ENCODE data around the gene LRRC41. TPM values are rescaled to one million over a fixed set of nuclear protein-coding genes. Genes with fewer than 3 reads are reported as not detected.
"Not testable (repeated sequence)": the region's sequence is repeated elsewhere in the genome, so short reads cannot be mapped to it uniquely, and the experiment has no call there.

The LRRC41 gene
- total RNA-seq, 2 donors from 2014 or later: 74.2 to 88.9 TPM

DNA sequence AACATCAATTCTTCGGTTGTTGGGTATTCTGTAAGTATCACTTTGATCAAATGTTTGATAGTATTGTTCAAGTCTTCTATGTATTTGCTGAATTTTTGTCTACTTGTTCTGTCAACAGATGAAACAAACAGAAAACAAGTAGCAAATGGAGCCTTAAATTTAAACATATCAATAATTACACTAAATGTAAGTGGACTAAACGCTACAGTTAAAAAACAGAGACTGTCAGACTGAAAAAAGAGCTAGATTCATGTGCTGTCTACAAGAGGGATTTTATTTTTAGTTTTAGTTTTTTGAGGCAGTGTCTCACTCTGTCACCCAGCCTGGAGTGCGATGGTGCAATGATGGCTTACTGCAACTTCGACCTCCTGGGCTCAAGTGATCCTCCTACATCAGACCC is 66.5 kb downstream of the LRRC41 start:
- H3K4me1 Mint-ChIP-seq: no peaks in the 10 kb centered on the region
- H3K4me1 ChIP-seq (ENCODE audit: control insufficient read depth, insufficient read depth, low read length): no peaks in the 10 kb centered on the region
- no peaks in the 10 kb centered on the region for H3K27me3 ChIP-seq (ENCODE audit: control insufficient read depth, insufficient read depth, low read length, poor library complexity, severe bottlenecking)
- H3K36me3 ChIP-seq (ENCODE audit: control insufficient read depth, insufficient read depth, low read length): no peaks in the 10 kb centered on the region
- peaks cover 4% of the 10 kb centered on the region for H3K36me3 Mint-ChIP-seq (ENCODE audit: low read depth)
- no peak overlapping the region for H3K27ac Mint-ChIP-seq
- H3K4me3 ChIP-seq (ENCODE audit: low read length): no peak overlapping the region
- no peak overlapping the region for H3K9ac ChIP-seq (ENCODE audit: extremely low read depth, low read length, poor library complexity, severe bottlenecking)
- DNase-seq: no peak
- peaks cover 34% of the 10 kb centered on the region for H3K9me3 Mint-ChIP-seq
- H3K4me3 Mint-ChIP-seq: no peak overlapping the region
- peaks cover 18% of the 10 kb centered on the region for H3K9me3 ChIP-seq (ENCODE audit: control insufficient read depth, low read length)
- WGBS, 2 experiments (ENCODE audit: insufficient coverage in 1 of 2, insufficient read length in 1 of 2): 90 to 92% methylated on average over 3 to 4 of the region's 4 CpGs
- no peak overlapping the region for H3K27ac ChIP-seq (ENCODE audit: low read depth, low read length)
- TF ChIP-seq, protein P1, sequence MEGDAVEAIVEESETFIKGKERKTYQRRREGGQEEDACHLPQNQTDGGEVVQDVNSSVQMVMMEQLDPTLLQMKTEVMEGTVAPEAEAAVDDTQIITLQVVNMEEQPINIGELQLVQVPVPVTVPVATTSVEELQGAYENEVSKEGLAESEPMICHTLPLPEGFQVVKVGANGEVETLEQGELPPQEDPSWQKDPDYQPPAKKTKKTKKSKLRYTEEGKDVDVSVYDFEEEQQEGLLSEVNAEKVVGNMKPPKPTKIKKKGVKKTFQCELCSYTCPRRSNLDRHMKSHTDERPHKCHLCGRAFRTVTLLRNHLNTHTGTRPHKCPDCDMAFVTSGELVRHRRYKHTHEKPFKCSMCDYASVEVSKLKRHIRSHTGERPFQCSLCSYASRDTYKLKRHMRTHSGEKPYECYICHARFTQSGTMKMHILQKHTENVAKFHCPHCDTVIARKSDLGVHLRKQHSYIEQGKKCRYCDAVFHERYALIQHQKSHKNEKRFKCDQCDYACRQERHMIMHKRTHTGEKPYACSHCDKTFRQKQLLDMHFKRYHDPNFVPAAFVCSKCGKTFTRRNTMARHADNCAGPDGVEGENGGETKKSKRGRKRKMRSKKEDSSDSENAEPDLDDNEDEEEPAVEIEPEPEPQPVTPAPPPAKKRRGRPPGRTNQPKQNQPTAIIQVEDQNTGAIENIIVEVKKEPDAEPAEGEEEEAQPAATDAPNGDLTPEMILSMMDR (conservative IDR thresholded peaks at IDR 0.05): no peak
- H3K27me3 Mint-ChIP-seq (ENCODE audit: insufficient read depth): no peaks in the 10 kb centered on the region

DNA sequence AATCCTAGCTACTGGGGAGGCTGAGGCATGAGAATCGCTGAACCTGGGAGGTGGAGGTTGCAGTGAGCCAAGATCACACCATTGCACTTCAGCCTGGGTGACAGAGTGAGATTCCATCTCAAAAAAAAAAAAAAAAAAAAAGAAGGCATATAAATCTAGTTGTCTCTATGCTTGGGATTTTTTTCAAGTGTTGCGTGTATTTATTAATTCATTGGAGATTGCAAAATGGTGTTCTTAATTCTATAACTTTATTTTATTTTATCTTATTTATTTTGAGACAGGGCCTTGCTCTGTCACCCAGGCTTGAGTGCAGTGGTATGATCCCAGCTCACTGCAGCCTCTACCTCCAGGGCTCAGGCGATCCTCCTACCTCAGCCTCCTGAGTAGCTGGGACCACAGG is 72.2 kb downstream of the LRRC41 start:
- H3K4me3 Mint-ChIP-seq; H3K27ac Mint-ChIP-seq; H3K27ac ChIP-seq (ENCODE audit: low read depth, low read length); H3K27me3 ChIP-seq (ENCODE audit: control insufficient read depth, insufficient read depth, low read length, poor library complexity, severe bottlenecking); H3K9ac ChIP-seq (ENCODE audit: extremely low read depth, low read length, poor library complexity, severe bottlenecking); H3K9me3 ChIP-seq (ENCODE audit: control insufficient read depth, low read length); H3K4me1 Mint-ChIP-seq; H3K36me3 Mint-ChIP-seq (ENCODE audit: low read depth); H3K27me3 Mint-ChIP-seq (ENCODE audit: insufficient read depth); H3K9me3 Mint-ChIP-seq; H3K4me3 ChIP-seq (ENCODE audit: low read length); H3K36me3 ChIP-seq (ENCODE audit: control insufficient read depth, insufficient read depth, low read length); H3K4me1 ChIP-seq (ENCODE audit: control insufficient read depth, insufficient read depth, low read length); DNase-seq: not testable (repeated sequence)
- WGBS, 2 experiments (ENCODE audit: insufficient coverage in 1 of 2, insufficient read length in 1 of 2): 96% methylated on average over 2 of the region's 3 CpGs; no CpG with 5 or more reads in 1 of the 2 experiments

Other genes starting within 250 kb of the LRRC41 start
- 10 to 100 TPM; 18.4 to 19.0 TPM for gene PIK3R3, start 171.0 kb downstream of the LRRC41 start, total RNA-seq
- not detected for gene TSPAN1, start 128.5 kb downstream of the LRRC41 start, total RNA-seq
- gene P3R3URF, start 127.1 kb downstream of the LRRC41 start, total RNA-seq: not detected
- gene POMGNT1, start 105.2 kb downstream of the LRRC41 start, total RNA-seq: 100 to 1,000 TPM; 101 TPM
- gene LURAP1, start 100.3 kb downstream of the LRRC41 start, total RNA-seq: 1 to 10 TPM; 3.5 to 6.0 TPM
- 10 to 100 TPM; 38.6 to 58.3 TPM for gene RAD54L, start 55.9 kb downstream of the LRRC41 start, total RNA-seq
- gene UQCRH, start 82 bp upstream of the LRRC41 start, total RNA-seq: 100 to 1,000 TPM; 375 to 400 TPM
- gene NSUN4, start 37.2 kb upstream of the LRRC41 start, total RNA-seq: 10 to 100 TPM; 16.3 to 19.0 TPM
- 10 to 100 TPM; 27.1 to 56.6 TPM for gene FAAH, start 90.7 kb upstream of the LRRC41 start, total RNA-seq
- gene DMBX1, start 186.2 kb upstream of the LRRC41 start, total RNA-seq: 10 to 100 TPM in 1 of 2 donors, 1 to 10 TPM in 1; 5.7 to 16.6 TPM
- not detected for gene KNCN, start 248.0 kb upstream of the LRRC41 start, total RNA-seq

Data from endodermal cell (in vitro differentiated cells).